Measurements from ENCODE around the gene DCAF17.
"Not testable (repeated sequence)": the region's sequence is repeated elsewhere in the genome, so short reads cannot be mapped to it uniquely, and the experiment has no call there.

The DCAF17 gene

DNA sequence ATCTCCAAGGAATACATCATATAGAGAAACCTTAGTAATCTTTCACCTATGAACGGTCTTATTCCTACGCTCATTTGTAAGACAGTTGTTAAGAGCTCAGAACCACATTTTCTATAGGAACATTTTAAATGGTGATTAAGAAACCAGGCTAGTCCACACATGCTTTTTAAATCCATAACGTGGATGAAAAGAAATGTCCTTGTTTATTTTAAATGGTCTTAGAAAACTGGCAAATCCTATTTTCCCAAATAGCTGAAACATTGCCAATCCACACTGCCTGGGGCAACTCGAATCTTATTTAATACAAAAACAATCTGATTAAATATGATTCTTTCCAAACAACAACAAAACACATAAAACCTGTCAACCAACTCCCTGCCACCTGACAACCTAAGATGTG is 23.9 kb upstream of the DCAF17 start:
- no peak for DNase-seq (ENCODE audit: low read depth in 2 of 2)

DNA sequence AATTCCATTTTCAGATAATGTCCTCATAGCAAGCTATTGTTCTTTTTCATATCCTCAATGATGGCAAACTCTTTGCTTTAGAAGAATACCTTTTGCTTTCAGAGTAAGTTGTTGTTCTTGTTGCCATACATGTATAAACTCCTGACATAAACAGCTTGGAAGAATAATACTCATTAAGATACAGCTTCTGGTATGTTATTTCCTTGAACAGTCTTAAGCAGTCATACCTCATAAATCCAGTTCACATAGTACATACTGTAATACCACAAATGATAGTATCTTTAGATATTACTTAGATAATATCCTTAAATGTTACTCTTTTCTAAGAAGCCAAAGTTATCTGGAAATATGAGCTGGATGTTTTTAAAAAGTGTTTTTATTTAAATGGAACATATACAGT is 23.4 kb upstream of the DCAF17 start:
- no peak for DNase-seq (ENCODE audit: low read depth in 2 of 2)

DNA sequence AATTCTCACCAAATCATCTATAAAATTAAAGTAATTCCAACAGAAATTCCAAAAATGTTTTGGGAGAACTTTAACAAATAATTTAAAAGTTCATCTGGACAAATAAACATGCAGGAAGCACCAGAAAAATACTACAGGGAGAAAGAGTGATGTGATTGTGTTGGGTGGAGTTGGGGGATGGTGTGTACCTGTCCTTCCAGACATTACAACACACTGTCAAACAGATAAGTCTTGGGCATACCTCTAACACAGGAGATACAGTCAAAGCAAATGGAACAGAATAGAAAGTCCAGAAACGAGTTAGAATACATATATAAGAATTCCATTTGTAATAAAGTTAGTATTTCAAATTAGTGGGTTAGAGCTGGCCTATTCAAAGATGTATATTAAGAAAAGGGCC is 22.8 kb upstream of the DCAF17 start:
- no peak for DNase-seq (ENCODE audit: low read depth in 2 of 2)

DNA sequence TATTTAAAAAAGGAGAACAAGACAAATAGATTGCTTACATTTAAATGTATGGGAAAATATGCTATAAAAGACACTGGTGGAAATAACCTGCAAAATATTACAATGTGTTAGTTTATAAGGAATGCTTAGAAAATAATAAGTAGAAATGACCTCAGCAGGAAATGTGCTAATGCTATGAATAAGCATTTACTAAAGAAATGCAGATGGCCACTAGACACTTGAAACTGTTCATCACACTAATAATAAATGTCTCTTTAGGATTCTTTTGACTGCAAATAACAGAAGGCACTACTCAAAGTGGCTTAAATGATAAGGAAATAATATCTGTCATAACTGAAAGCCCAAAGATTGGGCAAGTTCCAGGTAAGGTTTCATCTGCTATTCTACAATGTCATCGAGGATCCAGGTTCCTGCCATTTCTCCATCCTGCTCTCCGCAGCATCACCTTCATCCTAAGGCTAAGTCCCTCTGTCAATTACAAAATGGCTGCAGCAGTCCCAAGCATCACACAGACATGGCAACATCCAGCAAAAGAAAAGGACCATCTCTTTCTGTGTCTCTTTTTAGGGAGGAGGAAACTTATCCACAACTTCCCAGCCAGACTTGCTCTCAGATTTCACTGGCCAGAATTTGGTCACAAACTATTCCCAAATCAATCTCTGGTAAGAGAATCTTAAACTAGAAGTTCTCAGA is 22.1 kb upstream of the DCAF17 start:
- DNase-seq (ENCODE audit: low read depth in 2 of 2) = no peak

DNA sequence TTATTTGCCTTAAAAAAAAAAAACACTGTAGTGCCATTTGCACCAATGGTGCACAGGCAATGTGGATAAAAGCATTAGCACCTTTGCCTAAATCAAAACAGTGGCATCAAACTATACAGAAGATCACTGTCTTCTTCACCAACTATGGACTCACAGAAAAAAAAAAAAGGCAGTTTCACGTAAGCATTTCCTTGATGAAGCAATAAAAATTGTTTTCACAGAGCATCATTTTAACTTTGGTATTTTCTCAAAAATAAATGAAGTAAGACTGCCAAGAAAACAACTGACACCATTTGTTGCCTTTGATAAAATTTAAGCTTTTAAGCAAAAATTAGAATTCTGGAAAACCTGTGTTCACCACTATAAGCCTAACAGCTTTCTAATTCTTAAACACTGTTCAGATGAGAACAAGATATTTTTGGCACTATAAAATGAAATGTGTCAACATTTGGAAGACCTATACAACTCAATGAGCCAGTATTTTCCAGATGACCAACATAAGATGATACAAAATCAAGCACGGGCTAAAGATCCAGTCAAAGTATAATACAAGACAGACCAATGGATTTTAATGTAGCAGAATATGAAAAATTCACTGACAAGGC is 21.4 kb upstream of the DCAF17 start:
- no peak for DNase-seq (ENCODE audit: low read depth in 2 of 2)

DNA sequence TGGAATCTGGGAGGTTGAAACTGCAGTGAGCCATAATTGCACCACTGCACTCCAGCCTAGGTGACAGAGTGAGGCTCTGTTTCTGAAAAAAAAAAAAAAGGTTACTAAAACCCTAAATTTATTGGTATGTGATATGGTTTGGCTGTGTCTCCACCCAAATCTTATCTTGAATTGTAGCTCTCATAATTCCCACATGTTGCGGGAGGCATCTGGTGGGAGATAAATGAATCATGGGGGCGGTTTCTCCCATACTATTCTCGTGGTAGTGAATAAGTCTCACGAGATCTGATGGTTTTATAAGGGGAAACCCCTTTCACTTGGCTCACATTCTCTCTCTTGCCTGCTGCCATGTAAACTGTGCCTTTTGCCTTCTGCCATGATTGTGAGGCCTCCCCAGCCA is 19.4 kb upstream of the DCAF17 start:
- not testable (repeated sequence) for DNase-seq (ENCODE audit: low read depth in 2 of 2)

DNA sequence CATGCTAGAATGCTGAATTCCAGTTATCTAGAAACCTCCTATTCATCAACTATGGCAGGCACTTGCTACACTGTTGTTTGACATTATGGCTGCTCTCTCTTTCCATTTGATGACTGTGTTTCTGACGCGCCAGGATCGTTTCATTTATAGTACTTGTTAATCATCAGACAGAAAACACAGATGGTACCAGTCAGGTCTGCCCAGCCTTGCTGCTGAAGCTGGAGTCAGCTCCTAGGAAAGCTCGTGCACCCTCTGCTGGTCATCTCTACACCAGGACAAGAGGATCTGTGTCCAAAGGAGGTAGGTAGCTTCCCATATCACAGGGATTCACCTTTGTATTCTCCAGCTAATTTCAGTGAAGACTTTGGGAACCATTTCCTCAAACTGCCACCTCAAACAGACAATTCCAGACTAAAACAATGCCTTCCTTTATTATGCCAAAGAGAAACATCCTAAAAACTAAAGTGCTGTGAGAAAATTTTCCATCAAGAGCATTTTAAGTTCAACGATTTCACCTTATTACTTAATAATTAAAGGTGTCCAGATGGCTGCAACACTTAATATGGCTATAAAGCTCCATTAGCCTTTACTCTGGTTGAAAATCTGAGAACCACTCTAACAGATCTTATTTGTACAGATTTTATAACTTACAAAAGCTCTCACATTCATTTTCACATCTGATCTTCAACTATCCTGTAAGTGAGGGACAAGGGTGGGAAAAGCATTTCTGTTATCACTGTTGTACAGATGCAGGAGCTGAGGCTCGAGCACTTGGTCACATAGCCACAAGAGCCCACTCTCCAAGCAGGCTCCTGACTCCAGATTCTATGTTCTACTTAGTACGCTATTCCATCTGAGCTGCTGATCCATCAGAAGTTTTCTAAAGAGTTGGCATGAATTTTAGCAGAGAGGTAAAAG is 17.8 kb upstream of the DCAF17 start:
- peak; percentile 53 to 60 for DNase-seq (ENCODE audit: low read depth in 2 of 2)

DNA sequence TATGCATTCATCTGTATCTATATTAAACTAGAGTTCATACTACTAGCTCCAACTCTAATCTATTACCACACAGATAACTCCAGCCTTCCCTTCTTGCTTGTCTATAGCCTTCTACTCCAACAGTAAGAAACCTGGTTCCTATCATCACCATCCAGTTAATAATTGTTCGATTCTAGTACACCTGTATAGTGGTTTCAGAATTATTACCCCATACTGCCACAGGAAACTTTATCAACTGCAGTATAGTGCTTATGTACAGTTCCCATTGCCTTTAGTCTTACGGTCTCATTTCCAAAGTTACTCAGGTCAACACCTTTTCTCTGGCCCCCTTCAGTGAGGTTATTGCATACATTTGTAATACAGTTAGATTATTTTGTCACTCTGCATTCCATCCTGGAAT is 14.7 kb upstream of the DCAF17 start:
- no peak for DNase-seq (ENCODE audit: low read depth in 2 of 2)

DNA sequence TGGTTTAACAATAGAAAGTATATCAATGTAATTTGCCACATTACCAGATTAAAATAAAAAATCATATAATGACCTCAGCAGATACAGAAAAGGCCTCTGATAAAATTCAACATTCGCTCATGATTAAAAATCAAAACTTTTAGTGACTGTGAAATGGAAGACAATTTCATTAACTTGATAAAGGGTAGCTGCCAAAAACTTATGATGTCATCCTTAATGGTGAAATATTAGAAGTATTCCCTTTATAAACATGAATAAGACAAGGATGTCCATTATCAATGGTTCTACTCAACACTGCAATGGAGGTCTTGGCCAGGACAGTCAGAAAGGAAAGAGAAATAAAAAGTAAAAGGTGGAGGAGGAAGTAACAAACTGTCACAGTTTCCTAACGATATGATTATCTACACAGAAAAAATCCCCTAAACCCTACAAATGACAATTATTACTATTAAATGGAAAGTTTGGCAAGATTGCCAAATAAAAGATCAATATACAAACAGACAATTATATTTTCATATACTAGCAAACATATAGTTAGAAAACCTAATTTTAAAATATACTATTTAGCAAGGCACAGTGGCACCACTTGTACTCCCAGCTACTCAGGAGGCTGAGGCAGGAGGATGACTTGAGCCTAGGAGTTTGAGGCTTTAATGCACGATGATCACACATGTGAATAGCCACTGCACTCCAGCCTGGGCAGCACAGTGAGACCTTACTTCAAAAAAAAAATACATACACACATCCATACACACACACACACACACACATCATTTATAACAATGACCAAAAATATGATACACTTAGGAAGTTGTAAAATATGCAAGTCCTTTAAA is 13.1 kb upstream of the DCAF17 start:
- DNase-seq (ENCODE audit: low read depth in 2 of 2) = no peak

DNA sequence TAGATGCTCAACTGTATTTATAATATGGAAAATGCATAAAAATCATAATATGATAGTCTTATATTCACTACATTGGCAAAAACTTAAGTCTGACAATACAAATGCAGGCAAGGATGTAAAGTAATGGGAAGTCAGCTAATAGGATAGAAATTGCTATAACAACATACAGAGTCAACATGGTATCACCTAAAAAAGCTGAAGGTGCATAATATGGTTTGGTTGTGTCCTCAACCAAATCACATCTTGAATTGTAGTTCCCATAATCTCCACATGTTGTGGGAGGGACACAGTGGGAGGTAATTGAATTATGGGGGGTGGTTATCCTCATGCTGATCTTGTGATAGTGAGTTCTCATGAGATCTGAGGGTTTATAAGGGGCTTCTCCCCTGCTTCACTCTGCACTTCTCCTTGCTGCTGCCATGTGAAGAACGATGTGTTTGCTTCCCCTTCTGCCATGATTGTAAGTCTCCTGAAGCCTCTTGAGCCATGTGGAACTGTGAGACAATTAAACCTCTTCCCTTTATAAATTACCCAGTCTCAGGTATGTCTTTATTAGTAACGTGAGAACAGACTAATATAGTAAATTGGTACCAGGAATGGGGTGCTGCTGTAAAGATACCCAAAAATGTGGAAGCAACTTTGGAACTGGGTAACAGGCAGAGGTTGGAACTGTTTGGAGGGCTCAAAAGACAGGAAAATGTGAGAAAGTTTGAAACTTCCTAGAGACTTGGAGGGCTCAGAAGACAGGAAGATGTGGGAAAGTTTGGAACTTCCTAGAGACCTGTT is 11.1 kb upstream of the DCAF17 start:
- DNase-seq (ENCODE audit: low read depth in 2 of 2) = not testable (repeated sequence)

DNA sequence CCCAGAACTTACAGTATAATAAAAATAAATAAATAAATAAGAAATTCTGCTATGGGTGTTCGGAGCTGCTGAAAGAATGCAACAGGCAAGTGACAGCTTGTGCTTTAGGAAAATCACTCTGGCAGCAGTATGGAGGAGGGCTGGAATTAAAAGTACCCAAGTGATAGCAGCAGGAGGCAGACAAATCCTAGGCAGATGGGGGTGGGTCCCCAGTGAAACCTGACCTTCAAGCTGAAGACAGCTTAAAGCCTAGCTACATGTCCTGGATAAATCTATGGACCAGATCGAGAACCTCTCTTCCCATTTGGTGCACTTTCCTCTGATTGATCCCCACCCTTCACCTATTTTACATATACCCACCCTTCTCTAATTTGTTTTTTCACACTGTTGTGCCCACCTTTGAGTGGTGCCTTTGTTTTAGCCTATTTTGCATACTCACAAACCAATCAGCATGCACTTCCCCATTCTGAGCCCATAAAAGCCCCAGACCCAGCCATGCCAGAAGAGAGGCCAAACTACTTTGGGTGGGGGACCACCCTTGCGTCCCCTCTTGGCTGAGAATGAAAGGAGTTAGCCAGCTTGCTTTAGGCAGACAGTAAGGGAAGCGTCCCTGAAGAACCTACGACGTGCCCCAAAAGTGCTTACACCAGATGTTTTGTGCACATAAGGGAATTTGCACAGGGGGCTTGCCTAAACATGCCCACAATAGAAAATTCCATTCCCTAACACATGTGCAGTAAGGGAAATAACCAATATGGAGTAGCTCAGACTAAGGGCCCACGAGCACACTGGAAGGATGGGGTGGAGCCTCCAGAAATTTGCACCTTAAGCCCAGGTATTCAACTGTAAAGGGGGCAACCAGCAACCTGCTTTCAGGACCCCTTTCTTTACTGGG is 3.3 kb upstream of the DCAF17 start:
- DNase-seq (ENCODE audit: low read depth in 2 of 2) = no peak

DNA sequence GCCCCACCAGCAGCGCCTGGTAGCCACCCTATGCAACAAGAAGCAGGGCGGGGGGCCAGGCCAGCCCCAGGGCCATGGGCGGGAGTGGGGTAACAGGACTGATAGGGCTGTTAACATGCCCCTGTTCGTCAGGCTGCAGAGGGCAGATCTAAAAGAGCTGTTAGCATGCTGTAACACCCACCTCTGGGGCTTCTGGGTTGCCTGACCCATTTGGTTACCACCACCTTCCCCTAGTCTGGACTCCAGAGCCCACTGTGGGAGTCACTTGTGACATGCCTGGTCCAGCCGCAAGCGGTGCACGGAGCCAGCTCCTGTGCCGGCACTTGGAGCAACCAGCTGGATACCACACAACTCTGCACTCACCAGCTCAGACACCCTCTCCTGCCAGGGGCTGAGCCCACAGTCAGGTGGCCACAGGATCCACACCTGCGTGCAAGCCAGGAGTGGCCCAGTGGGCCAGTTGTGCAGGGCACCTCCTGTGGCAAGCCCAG is 2.3 kb upstream of the DCAF17 start:
- DNase-seq (ENCODE audit: low read depth in 2 of 2) = no peak

DNA sequence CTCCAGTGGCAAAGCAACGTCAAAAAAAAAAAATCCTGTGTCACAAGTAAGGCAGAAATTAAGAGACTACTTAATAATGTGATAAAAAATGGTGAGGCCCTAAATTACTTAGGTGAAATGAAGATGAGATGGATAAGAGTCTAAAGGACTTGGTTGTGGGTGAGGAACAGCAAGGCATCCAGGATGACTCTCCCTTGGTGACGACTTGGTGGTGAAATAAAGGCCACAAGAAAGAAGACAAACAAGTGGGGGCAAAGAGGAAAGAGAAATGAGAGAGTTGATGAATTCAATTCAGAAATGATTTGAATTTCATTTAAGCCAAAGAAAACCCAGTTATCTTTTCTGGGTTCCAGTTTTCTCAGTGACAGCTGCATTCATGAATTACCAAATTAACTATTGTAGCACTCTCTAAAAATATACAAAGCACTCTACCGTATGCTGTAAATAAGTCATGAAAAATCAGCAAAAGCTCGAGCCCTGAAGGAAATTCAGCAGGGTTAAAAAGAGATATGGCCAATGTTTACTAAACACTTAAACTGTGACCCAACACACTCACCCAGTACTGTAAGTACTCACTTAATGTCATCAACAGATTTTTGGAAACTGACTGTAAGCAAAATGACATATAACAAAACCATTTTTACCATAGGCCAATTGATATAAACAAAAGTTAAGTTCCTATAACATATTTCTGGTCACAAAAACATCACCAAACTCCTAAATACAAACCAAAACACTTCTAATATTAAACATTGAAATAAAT is 1.6 kb upstream of the DCAF17 start:
- no peak for DNase-seq (ENCODE audit: low read depth in 2 of 2)

DNA sequence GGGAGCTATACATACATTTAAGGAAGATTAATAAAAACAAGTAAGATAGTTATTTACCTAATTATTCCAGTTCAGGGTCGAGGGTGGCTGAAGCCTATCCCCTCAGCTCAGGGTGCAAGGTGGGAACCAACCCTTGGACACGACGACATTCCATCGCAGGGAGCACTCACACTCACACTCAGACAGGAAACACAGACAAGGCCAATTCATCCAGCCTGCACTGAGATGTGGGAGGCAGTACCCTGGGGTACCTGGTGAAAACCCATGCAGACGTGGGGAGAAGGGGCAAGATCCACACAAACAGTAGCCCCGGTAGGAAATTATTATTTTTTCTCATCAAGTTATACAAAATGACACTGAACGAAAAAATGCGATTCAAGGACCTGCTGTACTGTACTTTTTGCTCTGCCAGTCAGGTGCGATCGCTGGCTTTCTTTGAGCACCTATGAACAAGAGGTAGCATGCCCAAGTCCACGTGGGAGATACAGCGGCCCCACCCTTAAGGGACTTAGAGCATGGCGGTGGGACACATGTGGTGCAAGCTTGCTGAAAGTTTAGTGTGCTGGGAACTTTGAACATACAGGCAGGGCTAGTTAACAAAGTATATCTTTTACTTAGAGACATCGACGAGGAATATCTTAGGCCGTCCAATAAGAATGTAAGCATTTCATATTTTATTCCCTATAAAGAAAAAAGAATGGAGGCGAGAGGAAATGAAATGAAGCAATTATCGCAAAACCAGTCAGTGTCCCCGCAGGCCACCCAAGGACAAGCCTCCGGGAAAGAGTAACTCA is 860 bp upstream of the DCAF17 start:
- DNase-seq (ENCODE audit: low read depth in 2 of 2) = no peak

DNA sequence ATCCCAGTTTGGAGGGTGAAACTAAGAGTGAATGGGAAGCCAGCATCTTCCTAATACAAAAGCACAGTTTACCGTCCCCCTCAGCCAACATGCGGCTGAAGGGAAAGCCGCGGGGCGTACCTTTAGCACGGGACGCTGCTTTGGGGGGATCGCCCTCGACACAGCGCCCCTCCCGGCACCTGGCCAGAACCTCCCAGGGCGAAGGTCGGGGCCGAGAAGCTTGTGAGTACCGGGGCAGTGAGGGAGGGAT is 338 bp upstream of the DCAF17 start, which contains the start of gene METTL8:
Gene METTL8 (minus strand): TSS at position 228 of the 250 bp plus-strand sequence. CDS start 41,805 bp downstream, outside the sequence.
- no peak for DNase-seq (ENCODE audit: low read depth in 2 of 2)

DNA sequence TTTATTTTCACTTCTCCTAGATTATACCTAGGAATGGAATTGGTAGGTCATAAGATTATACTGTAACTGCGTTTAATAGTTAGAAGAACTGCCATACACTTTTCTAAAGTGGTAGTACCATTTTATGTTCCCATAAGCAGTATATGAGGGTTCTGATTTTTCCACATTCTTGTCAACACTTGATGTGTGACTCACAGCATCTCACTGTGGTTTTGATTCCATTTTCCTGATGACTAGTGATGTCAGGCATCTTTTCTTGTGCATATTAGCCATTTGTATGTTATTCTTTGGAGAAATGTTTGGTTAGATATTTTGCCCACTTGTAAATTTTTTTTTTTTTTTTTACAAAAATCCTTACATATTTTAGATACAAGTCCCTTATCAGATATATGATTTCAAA is 2.3 kb downstream of the DCAF17 start:
- no peak for DNase-seq (ENCODE audit: low read depth in 2 of 2)

DNA sequence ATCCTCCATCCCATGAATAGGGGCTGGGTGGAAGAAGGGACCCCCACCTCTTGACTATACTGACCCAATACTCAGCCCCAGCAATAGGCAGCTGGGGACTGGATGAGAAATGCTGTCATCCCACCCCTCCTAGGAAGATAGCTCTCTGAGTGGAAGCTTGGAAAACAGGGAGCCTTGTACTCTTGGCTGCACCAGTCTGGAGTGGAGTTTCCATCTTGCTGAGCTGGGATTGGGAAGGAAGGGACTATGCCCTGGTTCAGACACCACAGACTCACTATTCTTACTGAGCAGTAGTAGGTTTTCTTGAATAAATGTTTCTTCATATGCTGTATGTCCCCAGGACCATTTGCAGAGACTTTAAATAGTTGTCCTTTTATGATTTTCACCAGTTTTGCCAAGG is 7.4 kb downstream of the DCAF17 start:
- no peak for DNase-seq (ENCODE audit: low read depth in 2 of 2)

DNA sequence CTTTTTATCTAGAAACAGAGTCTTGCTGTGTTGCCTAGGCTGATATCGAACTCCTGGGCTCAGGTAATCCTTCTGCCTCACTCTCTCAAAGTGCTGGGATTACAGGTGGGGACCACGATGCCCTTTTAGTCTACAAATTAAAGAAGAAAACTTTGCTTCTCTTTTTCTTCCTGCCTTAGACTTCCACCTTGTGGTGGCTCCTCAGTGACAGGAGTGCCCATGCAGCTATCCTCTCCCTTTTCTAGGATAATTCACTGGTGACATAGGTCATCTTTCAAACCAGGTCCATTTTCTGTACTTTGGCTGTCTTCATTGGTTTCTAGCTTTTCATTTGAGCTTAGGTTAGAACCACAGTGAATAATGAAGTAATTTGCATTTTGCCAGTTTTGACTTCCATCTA is 13.6 kb downstream of the DCAF17 start:
- DNase-seq (ENCODE audit: low read depth in 2 of 2) = no peak

Data from stimulated activated CD4-positive, alpha-beta T cell treated with anti-CD3 and anti-CD28 coated beads, Interleukin-1b, Interleukin-23, amount 100 ng/mL, for 1 hour (primary cell).